ENCODE measurements around the gene PEMT. TPM values are rescaled to one million over a fixed set of nuclear protein-coding genes. Genes with fewer than 3 reads are reported as not detected.

PEMT gene
- total RNA-seq, 4 donors from 2014 or later = 52.5 to 76.1 (median 62.6) TPM

DNA sequence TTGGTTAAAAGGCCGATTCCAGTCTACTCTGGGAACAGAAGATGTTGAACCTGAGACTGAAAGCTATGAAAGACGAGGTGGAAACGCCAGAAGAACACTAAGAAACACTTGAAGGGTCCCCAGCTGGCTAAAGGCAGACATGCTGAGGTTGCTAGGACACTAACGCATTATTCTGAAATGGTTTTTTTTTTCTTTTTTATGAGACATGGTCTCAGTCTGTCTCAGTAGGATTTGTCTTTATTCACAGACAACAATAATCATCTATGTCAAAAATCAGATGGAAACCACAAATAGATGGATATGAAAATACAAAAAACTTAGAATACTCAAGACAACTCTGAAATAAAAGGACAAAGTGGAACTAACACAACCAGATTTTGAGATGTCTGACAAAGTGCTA lies 60.4 kb downstream of the PEMT start:
- H3K9me3 ChIP-seq = no peaks in the 10 kb centered on the region
- no peak overlapping the region for H3K4me3 ChIP-seq (replicated peaks in 1 of 3)
- no peaks in the 10 kb centered on the region for H3K27me3 ChIP-seq
- intact Hi-C loops (cut with DNase I) = no loop called here
- 81 to 82% methylated on average over 4 of the region's 4 CpGs for WGBS, 2 donors
- no peak overlapping the region for H3K27ac ChIP-seq
- DNase-seq = no peak
- TF ChIP-seq, protein P1, sequence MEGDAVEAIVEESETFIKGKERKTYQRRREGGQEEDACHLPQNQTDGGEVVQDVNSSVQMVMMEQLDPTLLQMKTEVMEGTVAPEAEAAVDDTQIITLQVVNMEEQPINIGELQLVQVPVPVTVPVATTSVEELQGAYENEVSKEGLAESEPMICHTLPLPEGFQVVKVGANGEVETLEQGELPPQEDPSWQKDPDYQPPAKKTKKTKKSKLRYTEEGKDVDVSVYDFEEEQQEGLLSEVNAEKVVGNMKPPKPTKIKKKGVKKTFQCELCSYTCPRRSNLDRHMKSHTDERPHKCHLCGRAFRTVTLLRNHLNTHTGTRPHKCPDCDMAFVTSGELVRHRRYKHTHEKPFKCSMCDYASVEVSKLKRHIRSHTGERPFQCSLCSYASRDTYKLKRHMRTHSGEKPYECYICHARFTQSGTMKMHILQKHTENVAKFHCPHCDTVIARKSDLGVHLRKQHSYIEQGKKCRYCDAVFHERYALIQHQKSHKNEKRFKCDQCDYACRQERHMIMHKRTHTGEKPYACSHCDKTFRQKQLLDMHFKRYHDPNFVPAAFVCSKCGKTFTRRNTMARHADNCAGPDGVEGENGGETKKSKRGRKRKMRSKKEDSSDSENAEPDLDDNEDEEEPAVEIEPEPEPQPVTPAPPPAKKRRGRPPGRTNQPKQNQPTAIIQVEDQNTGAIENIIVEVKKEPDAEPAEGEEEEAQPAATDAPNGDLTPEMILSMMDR (IDR thresholded peaks at IDR 0.05) = no peak
- no peak for TF ChIP-seq POLR2A (IDR thresholded peaks at IDR 0.05)
- no peaks in the 10 kb centered on the region for H3K36me3 ChIP-seq
- peaks cover 10 to 32% of the 10 kb centered on the region in 2 donors for H3K4me1 ChIP-seq

DNA sequence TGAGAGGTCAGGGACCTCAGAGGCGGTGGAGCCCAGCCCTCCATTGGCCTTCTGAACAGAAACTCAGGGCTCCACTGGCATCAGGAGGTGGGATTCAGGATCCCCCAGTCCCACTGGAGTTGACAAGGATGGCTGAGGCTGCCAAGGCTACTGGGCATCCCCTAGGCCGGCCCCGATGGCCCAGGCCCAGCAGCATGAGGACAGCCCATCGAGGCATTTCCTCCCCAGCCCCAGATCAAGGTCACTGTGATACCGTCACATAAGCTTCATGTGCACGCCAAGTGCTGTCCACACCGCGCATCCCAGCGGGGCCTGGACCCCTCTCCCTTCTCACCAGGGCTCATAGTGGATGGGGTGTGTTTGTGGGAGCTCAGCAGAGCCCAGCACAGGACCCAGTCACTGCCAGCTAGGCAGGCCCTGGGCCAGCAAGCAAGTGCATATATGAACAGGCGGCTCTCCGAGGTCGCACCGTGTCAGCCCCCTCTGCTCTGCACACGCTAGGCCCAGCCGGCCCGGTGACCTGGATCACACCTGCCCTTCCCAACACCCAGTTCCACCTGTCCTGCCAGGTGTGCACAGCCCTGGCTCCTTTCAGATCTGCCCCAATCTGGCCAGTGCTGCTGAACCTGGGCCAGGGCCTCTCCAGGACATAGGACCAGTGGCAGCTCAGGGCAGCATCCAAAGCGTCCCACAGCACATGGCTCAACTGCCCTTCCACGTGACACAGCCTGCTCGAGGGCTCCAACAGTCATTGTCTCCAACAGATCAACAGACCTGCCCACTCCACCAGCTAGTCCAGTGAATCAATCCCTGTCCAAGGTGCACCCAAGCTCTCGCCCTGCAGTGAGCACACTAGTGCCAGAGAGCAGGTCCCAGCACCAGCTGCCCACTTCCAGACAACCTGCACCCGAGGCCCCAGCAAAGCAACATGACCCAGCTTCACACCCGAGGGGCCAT lies 62.5 kb downstream of the PEMT start:
- H3K36me3 ChIP-seq = no peaks in the 10 kb centered on the region
- no peaks in the 10 kb centered on the region for H3K9me3 ChIP-seq
- peak; percentile 91 to 96 for DNase-seq
- no peak overlapping the region for H3K4me3 ChIP-seq (replicated peaks in 1 of 3)
- peak overlapping the region in 2 of 3 donors; percentile 4 to 57 for H3K27ac ChIP-seq
- no peaks in the 10 kb centered on the region for H3K27me3 ChIP-seq
- 85% methylated on average over 8 to 19 of the region's 22 CpGs for WGBS, 2 donors
- peaks cover 10 to 26% of the 10 kb centered on the region in 2 donors for H3K4me1 ChIP-seq
- TF ChIP-seq, protein P1 (IDR thresholded peaks at IDR 0.05) = no peak
- peak in 1 of 2 donors; percentile 23 for TF ChIP-seq POLR2A (IDR thresholded peaks at IDR 0.05)
- intact Hi-C loops (cut with DNase I) = no loop called here

DNA sequence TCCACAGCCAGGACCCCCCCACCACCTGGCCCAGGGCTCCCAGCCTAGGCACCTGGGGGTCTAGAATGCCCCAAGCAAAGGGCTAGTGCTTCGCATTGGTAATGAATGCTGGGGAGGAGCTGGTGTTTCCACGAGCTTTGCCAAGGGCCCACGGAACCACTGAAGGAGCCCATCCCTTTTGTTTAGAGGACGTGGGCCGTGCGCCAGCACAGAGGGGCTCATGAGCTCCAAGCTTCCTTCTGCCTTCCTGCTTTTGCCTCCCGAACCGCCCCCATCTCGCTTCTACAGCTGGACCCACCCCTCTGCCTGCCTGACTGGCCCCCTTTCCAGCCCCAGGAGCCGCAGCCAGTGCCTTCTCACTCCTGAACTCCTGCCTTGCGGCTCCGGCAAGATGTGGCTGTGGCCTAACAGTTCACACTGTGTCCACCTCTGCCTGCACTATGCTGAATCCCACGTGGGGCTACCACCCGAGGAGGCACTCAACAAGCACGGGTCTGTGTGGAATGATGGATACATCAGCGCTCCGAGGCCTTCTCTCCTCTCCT lies 63.5 kb downstream of the PEMT start:
- Histone ChIP-seq H3K27me3 (no peaks in the 10 kb centered on the region), H3K9me3 (no peaks in the 10 kb centered on the region), H3K27ac (peak overlapping the region in 1 of 3 donors; percentile 33), H3K36me3 (no peaks in the 10 kb centered on the region), H3K4me1 (peaks cover 10 to 33% of the 10 kb centered on the region in 2 donors), H3K4me3 (replicated peaks in 1 of 3) (no peak overlapping the region)
- 88 to 93% methylated on average over 16 to 17 of the region's 17 CpGs for WGBS, 2 donors
- no peak for TF ChIP-seq POLR2A (IDR thresholded peaks at IDR 0.05)
- TF ChIP-seq, protein P1 (IDR thresholded peaks at IDR 0.05) = no peak
- intact Hi-C loops (cut with DNase I) = no loop called here
- no peak for DNase-seq

DNA sequence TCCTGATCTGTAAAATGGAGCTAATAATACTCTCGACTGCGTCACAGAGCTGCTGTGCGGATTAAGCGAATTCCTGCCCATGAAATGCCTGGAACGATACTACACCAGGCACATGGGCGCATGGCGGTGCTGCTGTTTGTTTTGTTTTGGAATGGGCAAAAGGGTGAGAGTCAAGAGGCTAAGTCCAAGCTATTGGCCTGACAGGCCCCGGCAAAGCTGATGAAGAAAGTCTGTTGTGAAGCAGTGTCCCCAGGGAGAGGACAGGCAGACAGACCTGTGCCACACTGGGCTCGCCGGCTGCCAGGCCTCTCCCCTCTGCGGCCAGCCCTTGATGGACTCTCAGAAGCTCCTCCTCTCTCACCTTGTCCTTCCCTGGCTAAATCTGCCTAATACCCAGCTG lies 64.0 kb downstream of the PEMT start:
- no peak overlapping the region for H3K4me3 ChIP-seq (replicated peaks in 1 of 3)
- WGBS, 2 donors = 78 to 87% methylated on average over 8 to 11 of the region's 11 CpGs
- peaks cover 10 to 33% of the 10 kb centered on the region in 2 donors for H3K4me1 ChIP-seq
- H3K9me3 ChIP-seq = no peaks in the 10 kb centered on the region
- H3K27me3 ChIP-seq = no peaks in the 10 kb centered on the region
- intact Hi-C loops (cut with DNase I) = no loop called here
- H3K27ac ChIP-seq = peak overlapping the region in 1 of 3 donors; percentile 33
- DNase-seq = peak; percentile 46 to 55
- H3K36me3 ChIP-seq = no peaks in the 10 kb centered on the region
- TF ChIP-seq, protein P1 (IDR thresholded peaks at IDR 0.05) = no peak
- no peak for TF ChIP-seq POLR2A (IDR thresholded peaks at IDR 0.05)

DNA sequence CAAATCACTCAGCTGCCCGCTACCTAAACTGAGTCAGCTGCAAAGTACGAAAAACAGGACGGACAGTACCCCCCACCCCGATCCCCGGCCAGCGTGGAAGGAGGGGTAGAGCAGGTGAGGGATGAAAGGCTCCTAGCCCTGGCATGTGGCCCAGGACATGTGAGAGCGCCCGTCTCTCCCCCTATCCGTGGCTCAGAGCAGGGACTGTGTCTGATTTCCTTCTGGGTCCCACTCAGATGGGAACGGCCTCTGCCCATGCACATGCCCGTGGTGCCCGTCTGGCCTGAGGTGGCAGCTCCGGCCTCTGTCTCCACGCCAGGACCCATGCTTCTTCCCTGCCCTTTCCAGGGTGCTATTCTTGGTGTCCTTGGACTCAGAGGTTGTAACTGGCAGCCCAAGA lies 65.1 kb downstream of the PEMT start:
- WGBS, 2 donors = 43 to 49% methylated on average over 14 of the region's 14 CpGs
- peak in 1 of 2 donors; percentile 29 for TF ChIP-seq POLR2A (IDR thresholded peaks at IDR 0.05)
- TF ChIP-seq, protein P1 (IDR thresholded peaks at IDR 0.05) = no peak
- Histone ChIP-seq H3K27me3 (no peaks in the 10 kb centered on the region), H3K9me3 (no peaks in the 10 kb centered on the region), H3K4me3 (replicated peaks in 1 of 3) (no peak overlapping the region), H3K36me3 (no peaks in the 10 kb centered on the region), H3K4me1 (peaks cover 10 to 33% of the 10 kb centered on the region in 2 donors), H3K27ac (peak overlapping the region; percentile 9 to 58 (median 55))
- DNase-seq = peak; percentile 84 to 88
- intact Hi-C loops (cut with DNase I) = no loop called here
